Activated naive CD8-positive, alpha-beta T cell treated with anti-CD3 and anti-CD28 coated beads, Interleukin-2, amount 50 U/mL, for 24 hours (primary cell): ENCODE measurements around the gene TULP1.
A peak's percentile ranks its signal among the peaks of the same experiment; 100 is the strongest.
"Not testable (repeated sequence)": the region's sequence is repeated elsewhere in the genome, so short reads cannot be mapped to it uniquely, and the experiment has no call there.

Experiments
- ATAC-seq: fragments of 150-1000 bp; cut with Tn5 transposase; one replicate; pipeline ENCODE4 v1.10.0; 2021
- DNase-seq: peaks from one replicate; pipeline ENCODE4 v3.0.0; 2021
- H3K27ac Mint-ChIP-seq: one replicate; pipeline ENCODE4 v1.8.0; 2021; ENCODE audit warnings: mild to moderate bottlenecking, mixed read lengths
- H3K27me3 Mint-ChIP-seq: one replicate; pipeline ENCODE4 v1.8.0; 2021; ENCODE audit warnings: mixed read lengths
- H3K36me3 Mint-ChIP-seq: one replicate; pipeline ENCODE4 v1.8.0; 2021; ENCODE audit warnings: low read depth, mixed read lengths
- H3K4me1 Mint-ChIP-seq: one replicate; pipeline ENCODE4 v1.8.0; 2021; ENCODE audit warnings: mixed read lengths
- H3K4me3 Mint-ChIP-seq: one replicate; pipeline ENCODE4 v1.8.0; 2021; ENCODE audit warnings: mild to moderate bottlenecking, moderate library complexity, mixed read lengths
- H3K9me3 Mint-ChIP-seq: one replicate; pipeline ENCODE4 v1.8.0; 2021; ENCODE audit warnings: mixed read lengths

Gene TULP1

GRCh38 chr6:35534407-35535170 is 21.9 kb upstream of the TULP1 start:
- peaks cover 3% of the 10 kb centered on the region for H3K27me3 Mint-ChIP-seq
- peaks cover 2% of the 10 kb centered on the region for H3K4me1 Mint-ChIP-seq
- no peak for ATAC-seq
- H3K4me3 Mint-ChIP-seq, result no peak overlapping the region
- H3K36me3 Mint-ChIP-seq, result no peaks in the 10 kb centered on the region
- no peak for DNase-seq
- H3K9me3 Mint-ChIP-seq, result no peaks in the 10 kb centered on the region
- H3K27ac Mint-ChIP-seq, result no peak overlapping the region

- no peak for ATAC-seq
- Mint-ChIP-seq H3K36me3 (no peaks in the 10 kb centered on the region), H3K27me3 (peaks cover 3% of the 10 kb centered on the region), H3K27ac (no peak overlapping the region), H3K9me3 (no peaks in the 10 kb centered on the region), H3K4me3 (no peak overlapping the region), H3K4me1 (peaks cover 2% of the 10 kb centered on the region)
- no peak for DNase-seq
These were observed 21.3 kb upstream of the TULP1 start for GRCh38 chr6:35533981-35534380.

- H3K9me3 Mint-ChIP-seq, result no peaks in the 10 kb centered on the region
- H3K4me1 Mint-ChIP-seq, result peaks cover 2% of the 10 kb centered on the region
- no peak overlapping the region for H3K4me3 Mint-ChIP-seq
- peaks cover 3% of the 10 kb centered on the region for H3K27me3 Mint-ChIP-seq
- ATAC-seq (no peak), DNase-seq (no peak)
- H3K36me3 Mint-ChIP-seq, result no peaks in the 10 kb centered on the region
- no peak overlapping the region for H3K27ac Mint-ChIP-seq
These were observed 19.4 kb upstream of the TULP1 start for GRCh38 chr6:35532126-35532525.

- no peak for ATAC-seq
- no peaks in the 10 kb centered on the region for H3K9me3 Mint-ChIP-seq
- H3K27me3 Mint-ChIP-seq, result no peaks in the 10 kb centered on the region
- DNase-seq, result no peak
- no peaks in the 10 kb centered on the region for H3K36me3 Mint-ChIP-seq
- H3K4me1 Mint-ChIP-seq, result peaks cover 15% of the 10 kb centered on the region
- H3K27ac Mint-ChIP-seq, result no peak overlapping the region
- no peak overlapping the region for H3K4me3 Mint-ChIP-seq
These were observed 11.8 kb upstream of the TULP1 start for GRCh38 chr6:35524380-35525020.

DNA sequence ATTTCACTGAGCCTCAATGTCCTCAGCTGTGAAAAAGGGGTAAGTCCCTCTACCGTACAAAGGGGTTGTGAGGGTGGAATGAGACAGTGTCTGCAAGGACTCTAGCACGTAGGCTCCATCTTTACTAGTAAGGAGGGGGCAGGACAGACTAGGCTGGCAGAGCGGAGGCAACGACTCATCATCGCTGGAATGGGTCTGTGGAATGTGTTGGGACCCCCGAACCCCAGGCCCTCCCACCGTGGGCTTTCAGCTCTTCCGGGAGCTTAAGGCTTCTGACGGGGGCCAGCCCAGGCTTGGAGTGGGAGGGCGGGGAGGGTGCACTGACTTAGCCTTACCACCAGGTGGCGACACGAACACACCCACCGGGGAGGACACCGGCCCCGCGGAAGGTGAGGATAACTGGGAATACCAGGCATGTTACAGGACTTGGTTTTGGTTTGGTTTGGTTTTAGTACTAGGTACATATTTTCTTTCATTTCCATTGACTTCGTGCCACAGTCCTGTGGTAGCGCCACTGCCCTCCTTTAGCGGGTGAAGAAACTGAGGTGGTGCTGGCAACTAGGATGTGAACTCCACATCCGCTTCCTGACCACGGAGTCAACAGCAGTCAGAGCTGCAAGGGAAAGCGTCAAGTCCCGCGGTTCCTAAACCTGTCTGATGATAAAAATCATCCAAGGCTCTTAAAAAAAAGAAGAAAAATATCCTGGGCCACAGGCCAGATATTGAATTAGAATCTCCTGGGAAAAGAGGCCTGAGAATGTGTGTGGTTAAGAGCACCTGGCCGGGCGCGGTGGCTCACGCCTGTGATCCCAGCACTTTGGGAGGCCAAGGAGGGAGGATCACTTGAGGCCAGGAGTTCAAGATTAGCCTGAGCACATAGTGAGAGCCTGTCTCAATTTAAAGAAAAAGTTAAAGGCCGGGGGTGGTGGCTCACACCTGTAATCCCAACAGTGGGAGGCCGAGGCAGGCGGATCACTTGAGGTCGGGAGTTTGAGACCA is 10.3 kb upstream of the TULP1 start:
- Mint-ChIP-seq H3K27ac (peak overlapping the region; percentile 71), H3K4me3 (peak overlapping the region; percentile 71), H3K36me3 (no peaks in the 10 kb centered on the region), H3K9me3 (no peaks in the 10 kb centered on the region), H3K4me1 (peaks cover 15% of the 10 kb centered on the region), H3K27me3 (no peaks in the 10 kb centered on the region)
- DNase-seq, result peak; percentile 85
- ATAC-seq, result peak; percentile 81

DNA sequence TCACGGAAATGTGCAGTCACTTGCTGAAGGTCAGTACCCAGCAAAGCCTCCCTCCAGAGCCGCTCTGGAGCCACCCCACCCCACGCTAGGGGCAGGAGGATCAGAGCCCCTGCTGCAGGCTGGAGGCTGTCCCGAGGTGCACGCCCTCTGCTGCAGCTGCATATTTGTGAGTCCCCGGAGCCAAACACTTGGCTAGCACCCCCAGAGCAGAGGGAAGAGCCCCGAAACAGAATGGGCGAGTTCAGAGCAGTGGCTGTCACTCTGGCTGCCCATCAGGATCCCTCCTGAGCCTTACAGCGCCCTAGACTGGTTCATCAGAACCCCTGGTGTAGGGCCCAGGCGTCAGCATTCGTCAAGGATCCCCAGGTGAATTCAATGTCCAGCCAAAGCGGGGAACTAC is 9.5 kb upstream of the TULP1 start:
- H3K27ac Mint-ChIP-seq, result no peak overlapping the region

GRCh38 chr6:35521235-35521634 is 8.5 kb upstream of the TULP1 start:
- no peaks in the 10 kb centered on the region for H3K9me3 Mint-ChIP-seq
- H3K27me3 Mint-ChIP-seq, result no peaks in the 10 kb centered on the region
- H3K36me3 Mint-ChIP-seq, result no peaks in the 10 kb centered on the region
- H3K27ac Mint-ChIP-seq, result no peak overlapping the region
- no peak for ATAC-seq
- H3K4me1 Mint-ChIP-seq, result peaks cover 15% of the 10 kb centered on the region
- no peak overlapping the region for H3K4me3 Mint-ChIP-seq
- DNase-seq, result no peak

More for the DNA sequence above, 9.5 kb upstream of the TULP1 start:
- no peaks in the 10 kb centered on the region for H3K9me3 Mint-ChIP-seq
- ATAC-seq (peak; percentile 13), DNase-seq (no peak)
- no peak overlapping the region for H3K4me3 Mint-ChIP-seq
- H3K4me1 Mint-ChIP-seq, result peaks cover 15% of the 10 kb centered on the region
- H3K36me3 Mint-ChIP-seq, result no peaks in the 10 kb centered on the region
- no peaks in the 10 kb centered on the region for H3K27me3 Mint-ChIP-seq

DNA sequence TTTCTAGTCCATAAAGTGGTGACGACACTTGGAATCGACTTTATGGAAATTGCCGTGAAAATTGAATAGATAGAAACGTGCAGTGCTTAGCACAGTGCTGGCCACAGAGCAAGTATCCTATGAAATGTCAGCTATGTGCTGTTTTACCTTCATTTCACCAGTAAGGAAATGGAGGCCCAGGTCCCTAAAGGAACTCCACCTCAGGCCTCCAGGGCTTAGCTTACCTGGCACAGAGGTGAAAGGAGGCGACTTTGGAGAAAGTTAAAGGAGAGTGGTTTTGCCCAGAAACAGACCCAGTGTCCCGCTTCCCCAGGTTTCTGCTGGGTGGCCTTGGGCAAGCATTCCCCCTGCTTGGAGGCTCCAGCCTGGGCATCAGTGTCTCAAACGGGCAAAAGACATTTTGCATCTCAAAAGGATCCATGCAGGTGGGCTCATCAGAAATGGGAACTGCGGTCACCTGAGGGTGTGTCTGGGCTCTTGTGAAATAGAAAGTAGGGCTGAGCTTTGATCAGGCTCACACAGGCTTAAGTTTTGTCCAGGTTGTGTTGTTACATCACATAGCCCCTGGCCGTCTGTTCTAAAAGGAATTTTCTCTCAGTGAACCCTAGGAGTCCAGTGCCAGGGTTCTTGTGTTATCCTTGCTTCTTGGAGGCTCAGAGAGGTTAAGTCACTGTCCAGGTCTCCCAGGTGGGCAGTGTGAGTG is 6.8 kb upstream of the TULP1 start:
- Mint-ChIP-seq H3K27me3 (no peaks in the 10 kb centered on the region), H3K4me3 (no peak overlapping the region), H3K36me3 (no peaks in the 10 kb centered on the region), H3K4me1 (peaks cover 15% of the 10 kb centered on the region), H3K27ac (no peak overlapping the region), H3K9me3 (no peaks in the 10 kb centered on the region)
- no peak for ATAC-seq
- DNase-seq, result no peak

- Mint-ChIP-seq H3K27ac (no peak overlapping the region), H3K4me1 (peaks cover 13% of the 10 kb centered on the region), H3K4me3 (no peak overlapping the region), H3K27me3 (no peaks in the 10 kb centered on the region), H3K9me3 (no peaks in the 10 kb centered on the region), H3K36me3 (no peaks in the 10 kb centered on the region)
- ATAC-seq (no peak), DNase-seq (no peak)
These were observed 6.0 kb upstream of the TULP1 start for GRCh38 chr6:35518566-35519312.

- H3K4me1 Mint-ChIP-seq, DNase-seq, H3K36me3 Mint-ChIP-seq, H3K9me3 Mint-ChIP-seq, H3K4me3 Mint-ChIP-seq, H3K27me3 Mint-ChIP-seq, H3K27ac Mint-ChIP-seq, ATAC-seq: not testable (repeated sequence)
These were observed 5.3 kb upstream of the TULP1 start for GRCh38 chr6:35517978-35518377.

- Mint-ChIP-seq H3K9me3 (no peaks in the 10 kb centered on the region), H3K27me3 (peaks cover 7% of the 10 kb centered on the region), H3K27ac (no peak overlapping the region), H3K4me1 (no peaks in the 10 kb centered on the region), H3K4me3 (no peak overlapping the region), H3K36me3 (no peaks in the 10 kb centered on the region)
- DNase-seq (no peak), ATAC-seq (no peak)
These were observed 4.0 kb upstream of the TULP1 start for GRCh38 chr6:35516712-35517111.

GRCh38 chr6:35515939-35516338 is 3.2 kb upstream of the TULP1 start:
- not testable (repeated sequence) for DNase-seq, H3K9me3 Mint-ChIP-seq, H3K4me3 Mint-ChIP-seq, H3K36me3 Mint-ChIP-seq, ATAC-seq, H3K27ac Mint-ChIP-seq, H3K4me1 Mint-ChIP-seq
- H3K27me3 Mint-ChIP-seq, result peaks cover 11% of the 10 kb centered on the region

- H3K27me3 Mint-ChIP-seq, result peaks cover 15% of the 10 kb centered on the region
- no peak overlapping the region for H3K27ac Mint-ChIP-seq
These were observed 1.9 kb upstream of the TULP1 start for GRCh38 chr6:35514587-35514986.

More at GRCh38 chr6:35514587-35514986, 1.9 kb upstream of the TULP1 start:
- H3K9me3 Mint-ChIP-seq, result no peaks in the 10 kb centered on the region
- H3K4me3 Mint-ChIP-seq, result no peak overlapping the region
- DNase-seq, result no peak
- no peak for ATAC-seq
- peaks cover 1% of the 10 kb centered on the region for H3K4me1 Mint-ChIP-seq
- H3K36me3 Mint-ChIP-seq, result no peaks in the 10 kb centered on the region
